Mesenteric fat pad (tissue), 1 donor: ENCODE results near the gene MBLAC2. TPM values are rescaled to one million over a fixed set of nuclear protein-coding genes. Genes with fewer than 3 reads are reported as not detected.

ENCODE experiments used
- DNase-seq: peaks from one replicate; pipeline ENCODE4 v3.0.0-alpha.2; 2020; ENCODE audit warnings: low spot score
- total RNA-seq: library from RNA; stranded (reverse); fragmentation: NEBNext Ultra II Directional; extraction: Animal tissue kit (Norgen Biotek cat#: 25700); gene quantifications from one replicate; pipeline ENCODE4 v1.2.1, GENCODE V29; 2021
- donor health status: DM: yes; HTN: yes; CAD: no.

The MBLAC2 gene
- total RNA-seq, 1 donor from 2014 or later, result 3.7 TPM

GRCh38 chr5:90472783-90473395, 1.7 kb downstream of the MBLAC2 start:
- no peak for DNase-seq

GRCh38 chr5:90461288-90461687, 13.3 kb downstream of the MBLAC2 start:
- DNase-seq, result no peak

GRCh38 chr5:90446961-90447360, 27.6 kb downstream of the MBLAC2 start:
- no peak for DNase-seq

- DNase-seq, result no peak
Observed at GRCh38 chr5:90440644-90441043, 33.9 kb downstream of the MBLAC2 start.

DNA sequence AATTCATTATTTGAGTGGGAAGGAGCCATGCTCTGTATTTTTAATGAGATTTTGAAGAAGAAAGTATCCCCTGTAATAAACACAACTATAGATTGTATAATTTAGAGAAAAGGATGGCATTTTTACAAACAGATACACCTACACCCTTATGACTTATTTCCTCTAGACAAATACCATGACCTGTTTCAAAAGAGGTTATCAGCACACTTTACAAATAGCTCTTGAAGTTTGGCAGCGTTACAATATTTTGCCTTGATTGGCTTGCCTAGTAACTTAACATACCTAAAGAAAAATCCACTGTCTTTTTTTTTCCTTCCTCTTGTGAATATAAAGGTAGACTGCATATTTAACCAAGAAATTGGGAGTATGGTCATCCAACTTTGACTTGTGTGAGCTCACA, 36.5 kb downstream of the MBLAC2 start:
- DNase-seq, result no peak

GRCh38 chr5:90437663-90438062, 36.9 kb downstream of the MBLAC2 start:
- DNase-seq, result no peak

- DNase-seq, result no peak
Observed at GRCh38 chr5:90434116-90434714, 40.4 kb downstream of the MBLAC2 start.

- DNase-seq, result no peak
Observed at GRCh38 chr5:90424245-90424644, 50.3 kb downstream of the MBLAC2 start.

- no peak for DNase-seq
Observed at GRCh38 chr5:90421136-90421535, 53.4 kb downstream of the MBLAC2 start.

DNA sequence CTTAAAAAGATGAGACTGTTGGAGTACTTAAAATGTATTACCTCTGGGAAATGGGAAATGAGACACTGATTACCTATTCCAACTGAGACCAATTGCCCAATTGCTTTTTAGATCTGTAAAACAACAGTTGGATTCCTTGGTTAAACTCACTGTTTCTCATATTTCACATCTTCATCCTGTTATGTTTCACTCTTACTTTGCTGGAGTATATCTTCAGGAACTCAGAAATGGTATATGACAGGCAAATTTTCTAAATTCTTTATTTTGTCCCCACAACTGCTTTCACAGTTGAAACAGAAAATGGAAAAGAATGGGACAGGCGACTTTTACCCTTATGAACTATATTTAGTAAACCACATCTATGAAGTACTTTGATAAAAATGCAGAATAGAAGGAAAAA, 56.4 kb downstream of the MBLAC2 start:
- DNase-seq, result no peak

DNA sequence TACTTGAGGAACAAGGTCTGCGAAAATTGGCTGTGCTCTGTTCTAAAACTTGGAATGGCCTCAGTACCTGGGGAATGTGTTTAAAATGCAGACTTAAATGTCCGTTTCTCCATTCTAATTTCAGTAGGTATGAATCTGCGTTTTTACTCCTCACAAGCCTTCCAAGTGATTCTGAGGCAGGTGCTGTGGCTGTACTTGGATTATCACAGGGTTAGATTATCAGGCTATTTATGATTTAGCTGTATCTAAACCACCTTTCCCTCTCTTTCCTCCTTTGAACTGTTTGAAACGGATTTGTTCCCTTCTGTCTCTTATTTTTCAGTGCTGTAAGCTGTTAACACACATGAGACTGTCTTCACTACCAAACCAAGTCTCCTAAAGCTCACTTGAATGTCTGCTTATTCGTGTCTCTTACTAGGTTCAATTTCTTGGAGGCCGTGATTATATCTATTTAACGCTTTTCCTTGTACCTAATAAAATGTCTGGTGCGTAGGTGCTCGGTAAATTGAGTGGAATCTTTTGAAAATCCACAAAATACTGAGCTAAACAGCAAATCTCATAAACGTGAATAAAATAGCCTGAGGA, 64.3 kb downstream of the MBLAC2 start:
- DNase-seq, result no peak

GRCh38 chr5:90409318-90410177, 65.0 kb downstream of the MBLAC2 start, which contains the start of gene CETN3:
Gene CETN3 (minus strand): TSS chr5:90409756. CDS start chr5:90409661, 95 bp downstream.
- DNase-seq, result peak; percentile 96

GRCh38 chr5:90408571-90409317, 65.8 kb downstream of the MBLAC2 start:
- DNase-seq, result no peak

Other genes starting within 250 kb of the MBLAC2 start
- gene CETN3, start 65.0 kb downstream of the MBLAC2 start, total RNA-seq, result 9.8 TPM
- gene POLR3G, start 93 bp upstream of the MBLAC2 start, total RNA-seq, result 1.7 TPM
- 20.1 TPM for gene LYSMD3, start 54.8 kb upstream of the MBLAC2 start, total RNA-seq
- gene ADGRV1, start 84.0 kb upstream of the MBLAC2 start, total RNA-seq, result 0.16 TPM